Measurements from ENCODE around the gene MFNG.

MFNG gene

DNA sequence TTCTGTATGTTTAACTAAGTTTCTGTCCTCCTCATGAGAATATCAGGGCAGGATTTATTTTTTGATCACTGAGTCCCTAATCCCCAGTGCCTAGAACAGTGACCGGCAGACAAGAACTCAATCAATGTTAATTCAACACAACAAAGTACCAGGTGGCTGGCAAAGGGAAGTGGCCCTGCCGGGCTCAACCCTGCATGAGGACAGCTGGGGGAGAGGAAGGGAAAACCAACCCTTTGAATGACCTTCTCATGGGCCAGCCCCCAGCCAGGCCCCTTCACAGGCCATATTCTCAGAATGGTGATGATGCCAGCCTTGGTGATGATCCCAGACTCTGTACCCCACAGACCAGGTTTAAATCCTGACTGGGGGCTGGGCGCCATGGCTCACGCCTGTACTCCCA lies 1.4 kb upstream of the MFNG start:
- TF ChIP-seq, protein P1, sequence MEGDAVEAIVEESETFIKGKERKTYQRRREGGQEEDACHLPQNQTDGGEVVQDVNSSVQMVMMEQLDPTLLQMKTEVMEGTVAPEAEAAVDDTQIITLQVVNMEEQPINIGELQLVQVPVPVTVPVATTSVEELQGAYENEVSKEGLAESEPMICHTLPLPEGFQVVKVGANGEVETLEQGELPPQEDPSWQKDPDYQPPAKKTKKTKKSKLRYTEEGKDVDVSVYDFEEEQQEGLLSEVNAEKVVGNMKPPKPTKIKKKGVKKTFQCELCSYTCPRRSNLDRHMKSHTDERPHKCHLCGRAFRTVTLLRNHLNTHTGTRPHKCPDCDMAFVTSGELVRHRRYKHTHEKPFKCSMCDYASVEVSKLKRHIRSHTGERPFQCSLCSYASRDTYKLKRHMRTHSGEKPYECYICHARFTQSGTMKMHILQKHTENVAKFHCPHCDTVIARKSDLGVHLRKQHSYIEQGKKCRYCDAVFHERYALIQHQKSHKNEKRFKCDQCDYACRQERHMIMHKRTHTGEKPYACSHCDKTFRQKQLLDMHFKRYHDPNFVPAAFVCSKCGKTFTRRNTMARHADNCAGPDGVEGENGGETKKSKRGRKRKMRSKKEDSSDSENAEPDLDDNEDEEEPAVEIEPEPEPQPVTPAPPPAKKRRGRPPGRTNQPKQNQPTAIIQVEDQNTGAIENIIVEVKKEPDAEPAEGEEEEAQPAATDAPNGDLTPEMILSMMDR (IDR thresholded peaks at IDR 0.05; ENCODE audit: insufficient read depth, low read depth, low read length, missing control alignments) = no peak
- DNase-seq (ENCODE audit: low read depth) = no peak

GRCh38 chr22:37487129-37487528 lies 945 bp upstream of the MFNG start:
- H3K4me3 ChIP-seq (ENCODE audit: low read length) = no peak overlapping the region
- TF ChIP-seq, protein P1 (IDR thresholded peaks at IDR 0.05; ENCODE audit: insufficient read depth, low read depth, low read length, missing control alignments) = no peak
- DNase-seq (ENCODE audit: low read depth) = no peak

More for the DNA sequence above, 1.4 kb upstream of the MFNG start:
- no peak overlapping the region for H3K4me3 ChIP-seq (ENCODE audit: low read length)

GRCh38 chr22:37485395-37486223 lies 575 bp downstream of the MFNG start:
- H3K4me3 ChIP-seq (ENCODE audit: low read length) = no peak overlapping the region
- no peak for DNase-seq (ENCODE audit: low read depth)
- TF ChIP-seq, protein P1 (IDR thresholded peaks at IDR 0.05; ENCODE audit: insufficient read depth, low read depth, low read length, missing control alignments) = no peak

DNA sequence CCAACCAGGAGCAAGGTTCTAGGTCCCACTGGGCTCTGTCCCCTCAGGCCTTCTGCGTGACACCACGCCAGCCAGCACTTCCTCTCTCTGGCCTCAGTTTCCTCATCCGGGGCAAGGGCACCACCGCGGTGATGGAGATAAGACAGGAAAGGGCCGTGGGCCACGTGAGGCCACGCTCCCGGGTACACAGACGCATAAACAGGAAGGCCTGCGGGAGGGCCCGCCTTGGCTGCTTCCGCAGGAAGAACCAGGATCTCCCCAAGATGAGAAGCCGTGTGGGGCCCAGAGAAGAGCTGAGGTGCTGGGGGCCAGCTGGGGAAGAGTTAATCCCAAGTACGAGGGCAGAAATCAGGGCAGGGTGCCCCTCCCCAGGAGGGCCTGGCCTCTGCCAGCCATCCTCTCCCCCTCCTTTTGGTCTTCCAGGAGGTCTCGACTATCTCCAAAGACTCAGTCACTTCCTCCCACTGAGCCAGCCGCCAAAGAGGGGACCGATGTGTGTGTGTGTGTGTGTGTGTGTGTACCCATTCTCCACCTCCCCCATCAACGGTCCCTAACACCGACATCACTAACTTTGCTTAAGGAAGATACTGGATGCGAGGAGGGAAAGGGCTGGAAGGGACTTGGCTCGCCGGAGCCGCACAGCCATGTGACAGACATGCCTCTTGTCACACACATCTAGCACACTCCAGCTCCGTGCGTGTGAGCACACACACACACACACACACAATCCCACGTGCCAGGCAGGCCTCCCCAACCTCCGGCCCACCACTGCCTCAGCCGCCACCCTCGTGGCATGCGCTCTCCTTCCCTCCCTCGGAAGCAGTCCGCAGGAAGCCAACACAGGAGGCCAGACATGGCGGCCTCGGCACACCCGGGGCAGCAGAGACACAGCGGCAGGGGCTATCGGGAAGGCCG lies 1.4 kb downstream of the MFNG start:
- DNase-seq (ENCODE audit: low read depth) = no peak

GRCh38 chr22:37483050-37483449 lies 3.1 kb downstream of the MFNG start:
- TF ChIP-seq, protein P1 (IDR thresholded peaks at IDR 0.05; ENCODE audit: insufficient read depth, low read depth, low read length, missing control alignments) = no peak
- H3K4me3 ChIP-seq (ENCODE audit: low read length) = no peak overlapping the region
- DNase-seq (ENCODE audit: low read depth) = no peak

More for the DNA sequence above, 1.4 kb downstream of the MFNG start:
- H3K4me3 ChIP-seq (ENCODE audit: low read length) = no peak overlapping the region
- TF ChIP-seq, protein P1 (IDR thresholded peaks at IDR 0.05; ENCODE audit: insufficient read depth, low read depth, low read length, missing control alignments) = no peak

- no peak overlapping the region for H3K4me3 ChIP-seq (ENCODE audit: low read length)
- TF ChIP-seq, protein P1 (IDR thresholded peaks at IDR 0.05; ENCODE audit: insufficient read depth, low read depth, low read length, missing control alignments) = no peak
Measured at GRCh38 chr22:37482244-37482643, 3.9 kb downstream of the MFNG start.

More at GRCh38 chr22:37482244-37482643, 3.9 kb downstream of the MFNG start:
- no peak for DNase-seq (ENCODE audit: low read depth)
